Measurements from ENCODE around the gene PRDX2. TPM values are rescaled to one million over a fixed set of nuclear protein-coding genes. Genes with fewer than 3 reads are reported as not detected.

Gene PRDX2
- 130 and 210 TPM in 2 replicates for total RNA-seq

DNA sequence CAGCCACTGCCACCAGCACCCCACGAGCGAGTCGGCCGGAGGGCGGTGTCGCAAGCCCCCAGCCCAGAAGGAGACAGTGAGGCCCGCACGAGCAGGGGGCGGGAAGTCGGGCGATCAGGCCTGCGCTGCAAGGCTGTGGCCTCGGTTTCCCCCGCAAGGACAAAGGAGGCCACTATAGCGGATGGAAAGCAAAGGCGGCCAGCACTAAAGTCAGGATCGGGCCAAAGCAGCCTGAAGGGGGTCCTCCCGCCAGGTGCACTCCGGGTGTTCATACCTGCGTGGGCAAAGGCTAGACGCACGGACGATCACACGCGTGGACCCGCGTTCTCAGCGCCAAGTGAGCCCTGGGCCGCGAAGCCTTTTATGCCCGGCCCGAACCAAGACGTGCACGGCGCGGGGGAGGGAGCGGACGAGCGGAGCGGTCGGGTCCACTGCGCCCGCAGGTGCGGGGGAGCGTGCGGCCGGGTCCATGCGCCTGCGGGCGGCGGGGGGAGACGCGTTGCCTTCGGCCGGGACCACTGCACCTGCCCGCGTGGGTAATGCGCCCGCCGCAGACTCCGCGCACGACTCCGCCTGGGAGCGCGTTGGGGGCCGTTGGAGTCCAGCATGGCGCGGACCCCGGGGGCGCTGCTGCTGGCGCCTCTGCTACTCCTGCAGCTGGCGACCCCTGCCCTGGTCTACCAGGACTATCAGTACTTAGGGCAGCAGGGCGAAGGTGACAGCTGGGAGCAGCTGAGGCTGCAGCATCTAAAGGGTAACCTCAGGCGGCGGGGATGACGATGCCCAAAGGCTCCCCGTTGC is at the start of gene PRDX2, which contains the start of gene THSD8:
PRDX2 (minus strand) TSS at position 335 of the 801 bp plus-strand sequence. CDS start 539 bp downstream, outside the sequence.
THSD8 (plus strand) TSS at position 604 of the 801 bp plus-strand sequence; CDS start at position 607, 3 bp downstream.

DNA sequence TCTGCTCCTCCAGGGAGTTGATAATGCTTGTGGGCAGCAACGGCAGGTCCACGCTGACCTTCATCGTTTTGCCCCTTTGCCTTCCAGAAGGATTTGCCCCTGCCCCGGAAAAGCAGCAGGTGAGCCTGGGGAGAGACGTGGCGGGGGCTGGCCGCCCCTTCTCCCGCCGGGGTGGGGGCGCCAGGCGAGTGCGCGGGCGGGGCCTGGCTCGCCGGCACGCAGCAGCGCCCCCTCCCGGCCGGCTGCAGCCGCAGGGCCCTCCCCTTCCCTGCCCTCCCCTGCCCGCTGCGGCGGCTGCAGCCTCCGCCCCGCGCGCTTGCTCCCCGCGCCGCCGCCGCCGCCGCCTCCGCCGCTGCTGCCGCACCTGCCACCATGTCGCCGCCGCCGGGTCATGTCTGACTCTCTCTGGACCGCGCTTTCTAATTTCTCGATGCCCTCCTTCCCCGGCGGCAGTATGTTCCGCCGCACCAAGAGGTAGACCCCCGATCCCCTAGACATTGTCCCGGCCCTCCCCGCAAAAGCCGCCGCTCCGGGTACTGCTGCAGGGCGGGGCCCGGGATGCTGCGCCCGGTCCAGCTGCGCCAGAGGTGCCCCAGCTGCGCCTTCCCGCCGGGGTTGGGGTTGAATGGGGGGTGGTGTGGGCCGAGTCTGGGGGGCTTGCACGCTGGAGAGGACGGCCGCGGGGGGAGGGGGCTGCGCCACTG is 36.7 kb upstream of the PRDX2 start, which contains the start of gene MAST1:
MAST1 (plus strand) TSS at position 334 of the 704 bp plus-strand sequence; CDS start at position 392, 58 bp downstream.

DNA sequence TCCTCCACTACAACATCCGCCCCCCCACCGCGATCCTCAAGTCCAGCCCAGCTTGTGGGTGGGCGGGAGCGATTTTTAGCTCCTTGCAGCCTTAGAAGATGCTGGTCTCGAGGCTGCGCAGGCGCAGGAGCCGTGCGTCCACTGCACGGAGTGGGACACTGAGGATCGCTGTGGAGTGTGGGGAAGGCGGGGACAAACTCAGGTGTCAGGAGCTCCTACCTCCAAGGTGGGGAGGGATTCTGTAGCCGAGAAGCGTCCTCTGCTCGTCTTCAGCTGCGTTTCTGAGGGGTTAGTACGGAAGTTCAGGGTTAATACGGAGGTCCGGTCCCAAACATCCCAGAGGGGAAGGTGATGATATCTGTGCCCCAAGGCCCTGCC is 33.0 kb upstream of the PRDX2 start, which contains the start of gene RTBDN:
RTBDN (minus strand) TSS at position 14 of the 378 bp plus-strand sequence. CDS start 4,600 bp downstream, outside the sequence.

DNA sequence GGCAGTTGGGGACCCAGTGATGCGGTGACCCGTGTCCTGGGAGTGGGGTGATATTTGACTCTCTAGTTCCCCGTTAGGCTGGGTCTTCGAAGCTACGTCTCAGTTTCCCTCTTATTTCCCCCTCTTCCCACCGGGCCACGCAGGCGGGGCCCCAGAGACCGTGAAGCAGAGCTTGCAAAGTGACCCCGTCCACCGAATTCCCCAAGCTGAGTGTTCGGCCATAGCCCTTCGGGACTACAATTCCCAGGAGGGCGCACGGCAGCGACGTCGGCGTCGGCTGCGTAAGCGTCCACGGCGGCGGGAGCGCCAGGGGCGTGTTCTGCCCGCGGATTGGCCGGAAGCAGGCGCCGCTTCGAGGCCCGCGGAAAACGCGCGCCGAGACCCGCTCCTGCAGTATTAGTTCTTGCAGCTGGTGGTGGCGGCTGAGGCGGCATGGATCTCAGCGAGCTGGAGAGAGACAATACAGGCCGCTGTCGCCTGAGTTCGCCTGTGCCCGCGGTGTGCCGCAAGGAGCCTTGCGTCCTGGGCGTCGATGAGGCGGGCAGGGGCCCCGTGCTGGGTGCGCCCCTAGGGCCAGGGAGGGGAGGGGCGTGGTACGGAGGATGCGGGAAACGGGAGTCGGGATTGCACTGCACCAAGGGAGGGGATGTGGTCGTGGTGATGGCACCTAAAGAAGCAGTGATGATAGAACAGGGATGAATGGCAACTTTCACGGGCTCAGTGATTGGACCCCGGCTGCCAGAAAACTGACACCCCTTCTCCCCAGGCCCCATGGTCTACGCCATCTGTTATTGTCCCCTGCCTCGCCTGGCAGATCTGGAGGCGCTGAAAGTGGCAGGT is 4.9 kb upstream of the PRDX2 start, which contains the start of gene RNASEH2A:
RNASEH2A (plus strand) TSS at position 343 of the 840 bp plus-strand sequence; CDS start at position 433, 90 bp downstream.

DNA sequence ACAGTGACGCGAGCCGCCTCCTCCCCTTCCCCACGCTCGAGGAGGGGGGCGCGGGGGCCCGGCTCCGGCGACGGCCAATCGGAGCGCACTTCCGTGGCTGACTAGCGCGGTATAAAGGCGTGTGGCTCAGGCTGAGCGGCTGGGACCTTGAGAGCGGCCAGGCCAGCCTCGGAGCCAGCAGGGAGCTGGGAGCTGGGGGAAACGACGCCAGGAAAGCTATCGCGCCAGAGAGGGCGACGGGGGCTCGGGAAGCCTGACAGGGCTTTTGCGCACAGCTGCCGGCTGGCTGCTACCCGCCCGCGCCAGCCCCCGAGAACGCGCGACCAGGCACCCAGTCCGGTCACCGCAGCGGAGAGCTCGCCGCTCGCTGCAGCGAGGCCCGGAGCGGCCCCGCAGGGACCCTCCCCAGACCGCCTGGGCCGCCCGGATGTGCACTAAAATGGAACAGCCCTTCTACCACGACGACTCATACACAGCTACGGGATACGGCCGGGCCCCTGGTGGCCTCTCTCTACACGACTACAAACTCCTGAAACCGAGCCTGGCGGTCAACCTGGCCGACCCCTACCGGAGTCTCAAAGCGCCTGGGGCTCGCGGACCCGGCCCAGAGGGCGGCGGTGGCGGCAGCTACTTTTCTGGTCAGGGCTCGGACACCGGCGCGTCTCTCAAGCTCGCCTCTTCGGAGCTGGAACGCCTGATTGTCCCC is 10.1 kb downstream of the PRDX2 start, which contains the start of gene JUNB:
JUNB (plus strand) TSS at position 142 of the 706 bp plus-strand sequence; CDS start at position 428, 286 bp downstream.

DNA sequence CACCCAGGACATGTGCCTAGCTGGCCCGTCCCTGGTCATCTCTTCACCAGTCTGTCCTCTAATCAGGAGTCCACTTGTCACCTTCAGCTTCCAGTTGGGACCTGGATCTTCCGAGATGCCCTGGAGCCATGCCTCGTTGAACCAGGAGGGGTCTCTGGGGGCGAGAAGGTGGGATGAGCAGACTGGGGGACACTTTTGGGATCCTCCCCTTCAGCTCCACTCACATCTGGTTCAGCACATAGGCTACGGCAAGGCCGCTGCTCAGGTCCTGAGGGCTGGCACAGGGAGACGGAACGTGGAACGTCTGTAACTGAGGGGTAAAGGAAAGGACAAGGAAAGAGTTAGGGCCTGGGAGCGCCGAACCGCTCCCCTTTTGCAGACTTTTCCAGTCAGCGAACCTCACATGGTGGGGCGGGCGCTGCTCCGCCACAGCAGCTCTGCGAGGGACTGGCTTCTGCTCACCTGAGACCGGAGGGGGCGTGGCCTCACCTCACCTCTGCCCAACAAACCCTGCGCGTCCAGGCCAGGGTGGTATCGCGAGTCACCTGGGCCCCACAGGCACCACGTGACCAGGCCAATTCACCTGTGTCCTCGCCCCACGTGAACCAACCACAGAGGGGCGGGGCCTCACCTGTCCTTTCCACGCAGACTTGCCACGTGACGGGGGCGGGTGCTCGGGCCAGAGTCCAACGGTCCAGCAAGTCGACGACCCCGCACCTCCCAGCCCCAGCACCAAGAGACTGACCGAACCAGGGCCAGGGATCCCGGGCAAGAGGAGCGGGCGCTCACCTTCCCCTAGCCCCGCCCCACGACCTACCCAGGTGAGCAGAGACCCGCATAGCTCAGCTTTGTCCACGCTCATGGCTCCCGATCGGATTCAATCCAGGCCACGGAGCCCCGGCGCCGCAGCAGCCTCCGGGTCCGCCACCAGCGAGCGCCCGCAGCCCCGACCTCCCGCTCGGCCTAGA is 26.7 kb downstream of the PRDX2 start, which contains the start of gene HOOK2:
HOOK2 (minus strand) TSS at position 965 of the 968 bp plus-strand sequence; CDS start at position 862, 103 bp downstream.

DNA sequence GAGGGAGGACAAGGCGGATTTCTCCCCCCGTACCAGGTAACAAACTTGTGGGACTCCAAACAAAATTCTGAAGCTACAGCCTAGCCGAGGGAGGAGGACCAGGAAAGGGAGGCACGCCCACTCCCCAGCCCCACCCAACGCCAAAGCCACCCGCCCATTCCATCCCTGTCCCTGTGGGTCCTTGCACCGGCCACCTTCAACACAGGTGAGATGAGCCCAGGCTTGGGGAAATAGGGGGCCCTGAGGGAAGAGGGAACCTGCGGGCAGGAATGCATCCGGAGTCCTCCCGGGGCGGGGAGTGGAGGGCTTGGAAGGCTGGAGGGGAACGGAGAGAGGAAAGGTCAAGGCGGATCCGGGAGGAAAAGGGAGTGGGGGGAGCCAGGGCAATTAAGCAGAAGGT is 50.0 kb downstream of the PRDX2 start, which contains the start of gene BEST2:
BEST2 (plus strand) TSS at position 157 of the 400 bp plus-strand sequence. CDS start 802 bp downstream, outside the sequence.

Other genes with a start within 250 kb of the PRDX2 start
- 6.7 and 7.4 TPM in 2 replicates for gene ZNF490, start 191.0 kb downstream of the PRDX2 start, total RNA-seq
- 8.8 and 11.8 TPM in 2 replicates for gene ZNF791, start 190.9 kb downstream of the PRDX2 start, total RNA-seq
- 22.1 and 27.6 TPM in 2 replicates for gene MAN2B1, start 135.1 kb downstream of the PRDX2 start, total RNA-seq
- 11.7 and 12.6 TPM in 2 replicates for gene WDR83, start 135.0 kb downstream of the PRDX2 start, total RNA-seq
- 57.5 and 63.5 TPM in 2 replicates for gene DHPS, start 119.9 kb downstream of the PRDX2 start, total RNA-seq
- gene GNG14, start 113.8 kb downstream of the PRDX2 start, total RNA-seq, result not detected in 2 replicates
- 3.9 and 4.6 TPM in 2 replicates for gene FBXW9, start 105.2 kb downstream of the PRDX2 start, total RNA-seq
- 33.9 and 41.4 TPM in 2 replicates for gene TNPO2, start 77.9 kb downstream of the PRDX2 start, total RNA-seq
- gene TRIR, start 67.1 kb downstream of the PRDX2 start, total RNA-seq, result 118 and 120 TPM in 2 replicates
- 120 and 140 TPM in 2 replicates for gene GET3, start 64.3 kb downstream of the PRDX2 start, total RNA-seq
- gene BEST2, start 50.0 kb downstream of the PRDX2 start, total RNA-seq, result under 0.01 TPM in 2 replicates
- 16.4 and 22.4 TPM in 2 replicates for gene HOOK2, start 26.2 kb downstream of the PRDX2 start, total RNA-seq
- gene JUNB, start 10.3 kb downstream of the PRDX2 start, total RNA-seq, result 37.8 and 47.2 TPM in 2 replicates
- 0.16 and 0.43 TPM in 2 replicates for gene THSD8, start 269 bp upstream of the PRDX2 start, total RNA-seq
- 7.6 TPM in 2 replicates for gene RNASEH2A, start 4.8 kb upstream of the PRDX2 start, total RNA-seq
- gene RTBDN, start 32.8 kb upstream of the PRDX2 start, total RNA-seq, result 0.47 TPM in 1 of 2 replicates, not detected in the other
- 0.95 and 1.2 TPM in 2 replicates for gene MAST1, start 36.7 kb upstream of the PRDX2 start, total RNA-seq
- gene DNASE2, start 79.6 kb upstream of the PRDX2 start, total RNA-seq, result 22.5 and 31.5 TPM in 2 replicates
- not detected in 2 replicates for gene KLF1, start 85.4 kb upstream of the PRDX2 start, total RNA-seq
- 12.4 and 14.8 TPM in 2 replicates for gene GCDH, start 89.4 kb upstream of the PRDX2 start, total RNA-seq
- 0.09 TPM in 1 of 2 replicates, not detected in the other for gene SYCE2, start 117.5 kb upstream of the PRDX2 start, total RNA-seq
- gene FARSA, start 131.9 kb upstream of the PRDX2 start, total RNA-seq, result 27.2 and 30.9 TPM in 2 replicates
- gene CALR, start 136.8 kb upstream of the PRDX2 start, total RNA-seq, result 1,315 and 1,411 TPM in 2 replicates
- 38.6 and 51.9 TPM in 2 replicates for gene RAD23A, start 144.1 kb upstream of the PRDX2 start, total RNA-seq
- gene GADD45GIP1, start 155.4 kb upstream of the PRDX2 start, total RNA-seq, result 15.8 and 27.1 TPM in 2 replicates
- gene DAND5, start 167.8 kb upstream of the PRDX2 start, total RNA-seq, result not detected in 2 replicates
- gene NFIX, start 193.7 kb upstream of the PRDX2 start, total RNA-seq, result 95.4 and 122 TPM in 2 replicates

All from bronchial smooth muscle cell (primary cell).